IPS-18c (cell line): ENCODE results near the gene HOMER1.

Experiments
- H3K4me3 ChIP-seq: 2 replicates; pipeline ENCODE4 v1.7.0; 2013; ENCODE audit warnings: low read depth, mild to moderate bottlenecking, low read length, moderate library complexity; ENCODE audit not compliant: insufficient read depth
- H3K9me3 ChIP-seq: one replicate; pipeline ENCODE4 v1.6.1; 2013; ENCODE audit warnings: mild to moderate bottlenecking, low read length, moderate library complexity; ENCODE audit not compliant: control insufficient read depth, insufficient read depth

HOMER1 gene

DNA sequence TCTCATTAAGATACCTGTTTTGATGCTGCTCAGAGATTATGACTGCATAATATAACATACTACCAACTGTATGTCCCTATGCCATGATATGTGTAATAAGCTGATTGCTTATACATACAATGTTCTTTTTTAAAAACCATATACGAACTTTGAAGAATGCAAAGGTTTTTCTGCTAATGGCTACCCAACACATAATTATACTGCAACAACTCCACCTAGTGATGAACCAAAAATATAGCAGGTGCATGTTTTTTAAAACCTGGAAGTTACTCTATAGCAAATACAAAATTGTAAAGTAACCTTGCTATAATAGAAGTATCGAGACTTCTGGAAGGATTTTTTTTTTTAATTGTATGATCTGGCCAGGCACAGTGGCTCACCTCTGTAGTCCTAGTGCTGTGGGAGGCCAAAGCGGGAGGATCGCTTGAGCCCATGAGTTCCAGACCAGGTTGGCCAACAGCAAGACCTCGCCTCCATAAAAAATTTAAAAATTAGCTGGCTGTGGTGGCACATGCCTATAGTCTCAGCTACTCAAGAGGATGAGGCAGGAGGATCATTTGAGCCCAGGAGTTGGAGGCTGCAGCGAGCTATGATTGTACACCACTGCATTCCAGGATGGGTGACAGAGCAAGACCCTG is 49.1 kb downstream of the HOMER1 start:
- H3K9me3 ChIP-seq: no peaks in the 10 kb centered on the region
- no peak overlapping the region for H3K4me3 ChIP-seq

DNA sequence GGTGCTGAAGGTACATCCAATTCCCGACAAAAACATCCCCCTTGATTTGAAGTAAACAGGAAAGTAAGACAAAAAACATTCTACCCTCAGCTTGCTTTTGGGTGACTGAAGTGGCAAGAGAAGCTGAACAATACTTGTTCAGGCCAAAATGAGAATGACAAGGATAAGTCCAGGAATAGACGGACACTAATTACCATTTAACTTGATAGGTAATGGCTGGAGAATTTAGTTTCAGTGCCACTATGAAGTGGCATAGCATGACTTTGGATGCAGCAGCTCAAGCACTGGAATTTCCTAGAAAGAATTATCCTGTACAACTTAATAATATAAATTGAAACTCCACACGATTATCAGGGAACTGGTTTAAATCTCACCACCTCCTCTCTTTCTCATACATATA is 49.7 kb downstream of the HOMER1 start:
- H3K4me3 ChIP-seq: no peak overlapping the region
- no peaks in the 10 kb centered on the region for H3K9me3 ChIP-seq

DNA sequence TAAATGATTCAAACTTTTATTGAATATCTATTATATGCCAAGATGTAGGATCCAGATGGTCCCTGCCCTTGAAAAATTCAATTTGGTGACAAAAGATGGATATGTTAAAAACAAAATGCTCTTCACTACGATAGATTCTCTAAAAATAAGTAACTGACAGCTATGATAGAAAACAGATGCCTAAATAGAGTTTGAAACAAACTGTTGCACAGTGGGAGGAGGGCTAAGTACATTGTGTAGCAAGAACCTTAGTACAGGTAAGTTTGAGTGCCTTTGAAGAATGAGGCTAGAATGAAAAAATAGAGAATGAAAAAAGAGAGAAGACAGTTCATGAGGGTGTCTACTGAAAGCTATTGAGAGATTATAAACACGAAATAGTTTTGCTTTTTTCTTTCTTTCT is 54.3 kb downstream of the HOMER1 start:
- Histone ChIP-seq H3K4me3 (no peak overlapping the region), H3K9me3 (no peaks in the 10 kb centered on the region)

DNA sequence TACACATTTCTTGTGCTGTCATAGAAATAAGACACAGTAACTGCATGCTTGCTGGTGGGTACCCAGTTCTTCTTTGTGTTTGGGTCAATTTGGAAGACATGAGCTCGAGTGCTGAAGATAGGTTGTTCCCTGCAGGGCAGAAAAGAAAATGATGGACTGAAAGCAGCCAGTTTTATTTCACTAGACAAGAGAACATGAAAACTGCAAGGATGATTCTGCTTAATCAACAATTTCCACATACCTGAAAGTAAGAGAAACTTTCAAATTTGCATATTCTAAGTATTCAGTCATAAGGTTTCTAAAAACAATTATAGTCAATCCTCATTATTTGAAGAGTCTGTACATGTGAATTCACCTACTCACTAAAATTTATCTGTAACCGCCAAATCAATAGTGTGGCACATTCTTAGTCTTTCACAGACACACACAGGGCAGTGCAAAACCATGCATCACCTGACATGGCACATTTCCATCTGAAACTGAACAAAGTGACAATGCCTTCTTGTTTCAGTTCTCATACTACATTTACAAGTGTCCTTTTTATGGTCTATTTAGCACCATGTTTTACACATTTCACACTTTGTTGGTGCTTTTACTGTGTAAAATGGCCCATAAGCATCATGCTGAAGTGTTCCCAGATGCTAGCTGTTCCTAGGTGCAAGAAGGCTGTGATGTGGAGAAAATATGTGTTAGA is 56.9 kb downstream of the HOMER1 start:
- no peaks in the 10 kb centered on the region for H3K9me3 ChIP-seq
- H3K4me3 ChIP-seq: no peak overlapping the region

DNA sequence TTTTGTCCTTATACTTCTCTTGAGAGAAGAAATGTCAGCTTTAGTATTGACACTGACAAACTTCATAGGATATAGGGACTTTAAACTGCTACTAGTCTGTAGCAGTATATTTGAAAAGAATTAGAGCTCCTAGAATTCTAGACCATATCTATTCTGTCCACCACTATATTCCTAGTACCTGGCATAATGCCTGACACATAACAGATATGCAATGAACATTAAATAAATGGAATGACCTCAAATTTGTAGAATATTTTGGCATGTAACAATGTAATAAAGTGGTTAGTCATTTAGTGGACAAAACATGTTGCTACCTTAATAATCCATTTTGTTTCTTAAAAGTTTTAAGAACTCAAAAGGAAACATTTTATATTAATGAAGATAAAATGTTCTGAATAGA is 57.5 kb downstream of the HOMER1 start:
- Histone ChIP-seq H3K9me3 (no peaks in the 10 kb centered on the region), H3K4me3 (no peak overlapping the region)

DNA sequence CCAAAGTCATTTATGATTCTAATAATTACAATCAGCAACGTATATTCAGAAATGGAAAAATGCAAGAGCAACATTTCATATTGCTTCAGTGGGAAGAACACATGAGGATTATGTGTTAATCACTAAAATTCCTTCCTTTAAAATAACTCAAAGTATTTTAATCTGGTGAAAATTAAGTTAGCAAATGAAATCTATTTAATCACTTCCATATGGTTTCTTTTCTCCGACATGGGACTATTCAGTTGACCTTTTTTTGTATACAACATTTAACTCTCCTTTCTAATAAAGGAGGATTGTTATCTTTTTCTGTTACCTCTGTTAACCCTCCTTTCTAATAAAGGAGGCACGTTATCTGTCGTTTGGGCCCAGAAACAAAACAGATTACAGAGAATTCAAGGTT is 59.9 kb downstream of the HOMER1 start:
- no peak overlapping the region for H3K4me3 ChIP-seq
- no peaks in the 10 kb centered on the region for H3K9me3 ChIP-seq

DNA sequence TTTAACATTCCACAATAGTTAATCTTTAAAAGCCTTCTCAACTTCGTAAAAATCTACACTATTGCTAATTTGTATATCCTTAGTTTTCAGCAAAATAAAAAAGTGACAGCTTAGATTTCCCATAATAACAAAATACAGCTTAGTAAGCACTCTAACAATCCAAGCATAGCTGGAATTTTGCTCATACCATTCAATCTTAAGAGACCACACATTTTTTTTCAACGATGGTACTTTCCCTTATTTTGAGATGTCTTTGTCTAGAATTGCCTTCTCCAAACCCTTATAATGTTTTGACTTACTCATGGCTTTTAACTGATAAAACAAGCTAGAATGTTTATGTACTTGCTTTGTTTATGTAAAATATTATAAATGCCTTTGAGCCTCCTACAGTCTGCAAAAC is 65.6 kb downstream of the HOMER1 start:
- Histone ChIP-seq H3K9me3 (no peaks in the 10 kb centered on the region), H3K4me3 (no peak overlapping the region)

DNA sequence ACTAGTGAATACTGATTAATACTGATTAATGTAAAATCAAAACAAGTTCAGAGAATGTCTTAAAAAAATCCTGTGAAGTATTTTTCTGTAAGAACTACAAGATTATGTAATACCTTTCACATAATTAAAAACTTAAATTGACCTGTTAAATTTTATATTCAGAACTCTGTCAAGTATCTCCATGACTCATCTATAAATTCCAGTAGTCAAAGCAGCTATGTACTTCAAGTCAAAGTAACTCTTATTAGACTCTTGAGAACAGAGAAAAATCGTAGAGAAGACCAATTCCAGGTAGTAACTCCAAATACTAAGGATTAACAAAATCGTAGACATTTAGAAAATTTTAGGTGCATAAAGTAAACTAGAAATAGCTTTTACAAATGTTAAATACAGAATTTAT is 77.1 kb downstream of the HOMER1 start:
- Histone ChIP-seq H3K4me3 (no peak overlapping the region), H3K9me3 (no peaks in the 10 kb centered on the region)

DNA sequence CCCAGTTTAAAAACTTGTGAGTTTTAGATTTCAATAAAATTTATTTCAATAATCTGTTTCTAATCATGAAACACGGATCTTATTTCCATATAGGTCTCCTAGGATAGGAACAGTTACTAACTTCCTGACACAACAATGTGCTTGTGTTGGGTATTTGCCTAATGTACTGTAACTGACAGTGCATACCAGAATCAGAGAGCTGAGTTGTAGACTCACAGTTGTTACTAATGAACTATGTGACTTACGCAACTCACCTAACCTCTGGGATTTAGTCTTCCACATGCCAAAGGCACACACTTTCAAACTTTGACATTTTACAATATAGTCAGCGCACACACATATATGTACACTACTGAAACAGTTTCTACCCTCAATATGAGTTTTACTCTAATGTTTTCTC is 77.7 kb downstream of the HOMER1 start:
- Histone ChIP-seq H3K4me3 (no peak overlapping the region), H3K9me3 (no peaks in the 10 kb centered on the region)

DNA sequence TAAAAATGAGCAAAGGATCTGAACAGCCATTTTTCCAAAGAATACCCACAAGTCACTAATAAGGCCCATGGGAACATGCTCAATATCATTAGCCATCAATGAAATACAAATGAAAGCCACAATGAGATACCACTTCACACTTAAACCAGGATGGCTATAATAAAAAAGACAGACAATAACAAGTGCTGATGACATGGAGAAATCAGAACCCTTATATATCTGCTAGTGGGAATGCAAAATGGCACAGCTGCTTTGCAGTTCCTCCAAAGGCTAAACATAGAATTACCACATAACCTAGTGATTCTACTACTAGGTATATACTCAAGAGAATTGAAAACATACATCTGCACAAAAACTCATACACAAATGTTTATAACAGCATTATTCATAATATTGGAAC is 83.7 kb downstream of the HOMER1 start:
- Histone ChIP-seq H3K4me3 (no peak overlapping the region), H3K9me3 (no peaks in the 10 kb centered on the region)

DNA sequence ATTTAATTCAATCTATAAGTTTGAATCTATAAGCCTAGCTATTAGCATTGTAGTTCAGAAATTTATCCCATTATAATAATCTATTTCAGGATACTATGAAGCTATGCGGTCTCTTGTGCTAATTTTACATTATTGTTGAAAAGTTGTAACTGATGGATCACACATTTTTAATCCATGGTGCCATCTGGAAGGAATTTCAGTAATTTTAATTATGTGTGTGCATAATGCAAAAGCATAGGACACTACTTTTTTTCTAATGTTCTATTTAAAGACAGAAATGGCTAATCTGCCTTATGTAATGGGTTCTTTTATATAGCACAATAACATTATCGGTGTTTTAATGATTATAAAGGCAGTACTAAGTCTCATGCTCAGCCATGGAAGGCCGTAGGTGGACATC is 90.6 kb downstream of the HOMER1 start:
- H3K9me3 ChIP-seq: no peaks in the 10 kb centered on the region
- H3K4me3 ChIP-seq: no peak overlapping the region

DNA sequence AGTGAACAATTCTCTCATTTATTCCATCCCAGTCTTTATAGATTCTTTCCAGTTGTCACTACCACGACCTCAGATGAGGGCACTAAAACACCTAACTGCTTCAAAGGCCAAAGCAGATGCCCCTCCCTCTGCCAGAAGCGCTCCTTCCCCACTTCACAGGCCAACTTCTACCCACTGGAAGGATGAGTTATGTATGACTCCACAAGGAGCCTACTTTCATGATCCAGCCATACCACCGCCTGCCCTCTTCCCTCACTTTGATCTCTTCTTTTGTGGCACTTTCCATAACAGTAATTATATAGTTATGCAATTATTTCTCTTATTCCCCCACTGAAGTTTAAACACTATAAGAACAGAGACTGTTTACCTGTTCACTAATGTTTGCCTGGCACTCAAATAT is 93.7 kb downstream of the HOMER1 start:
- Histone ChIP-seq H3K4me3 (no peak overlapping the region), H3K9me3 (no peaks in the 10 kb centered on the region)

DNA sequence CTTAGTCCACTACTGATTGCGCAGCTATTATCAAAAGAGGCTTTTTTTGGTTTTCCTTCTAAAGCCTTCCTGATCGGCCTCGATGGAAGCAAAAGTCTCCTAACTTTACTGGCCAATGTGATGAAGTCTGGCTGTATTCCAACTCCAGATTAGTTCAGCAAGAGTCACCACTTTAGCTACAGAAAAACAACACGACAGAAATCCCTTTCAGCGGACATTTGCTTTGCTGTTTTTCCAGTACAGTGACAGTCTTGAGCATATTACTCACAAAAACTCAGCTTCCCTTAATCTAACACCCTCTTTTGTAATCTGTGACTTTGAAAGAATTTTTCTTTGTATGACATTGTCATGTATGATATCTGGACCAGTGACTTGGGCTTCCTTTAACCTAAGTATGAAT is 95.7 kb downstream of the HOMER1 start:
- Histone ChIP-seq H3K4me3 (no peak overlapping the region), H3K9me3 (no peaks in the 10 kb centered on the region)

DNA sequence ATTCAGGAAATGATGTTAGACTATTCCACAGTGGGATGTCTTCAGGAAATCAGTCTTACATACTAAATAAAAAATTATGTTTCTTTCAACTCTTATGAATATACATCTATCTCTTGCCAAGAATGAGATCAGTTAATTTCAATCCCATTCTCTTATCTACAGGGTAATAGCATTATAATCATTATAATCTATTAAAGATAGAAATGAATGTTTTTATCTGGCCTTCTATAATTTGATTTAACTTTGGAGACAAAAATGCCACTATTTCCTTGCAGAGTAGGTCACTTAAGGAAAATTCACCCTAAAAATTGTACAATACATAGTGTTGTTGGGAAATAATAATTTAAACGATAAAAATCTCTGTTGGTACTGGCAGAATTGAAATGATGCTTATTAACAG is 96.4 kb downstream of the HOMER1 start:
- H3K9me3 ChIP-seq: no peaks in the 10 kb centered on the region
- no peak overlapping the region for H3K4me3 ChIP-seq

DNA sequence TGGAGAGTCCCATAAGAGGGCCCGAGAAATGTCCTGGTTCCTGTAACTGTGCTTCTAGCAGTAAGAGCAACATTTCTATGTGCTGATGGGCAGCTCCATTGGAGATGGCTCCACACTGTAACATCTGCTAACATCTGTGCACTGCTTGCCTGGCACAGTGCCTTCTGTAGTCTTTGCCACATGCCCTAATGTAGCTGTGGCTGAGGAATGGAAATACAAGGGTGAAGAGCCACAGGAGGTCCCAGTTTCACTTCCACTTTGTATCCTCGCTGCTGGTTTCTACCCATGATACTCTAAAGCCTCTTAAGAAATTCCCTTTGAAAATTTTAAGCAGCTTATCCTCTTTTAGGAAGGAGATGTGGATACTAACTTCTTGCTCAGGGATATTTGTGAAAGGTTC is 97.4 kb downstream of the HOMER1 start:
- H3K9me3 ChIP-seq: no peaks in the 10 kb centered on the region
- no peak overlapping the region for H3K4me3 ChIP-seq

DNA sequence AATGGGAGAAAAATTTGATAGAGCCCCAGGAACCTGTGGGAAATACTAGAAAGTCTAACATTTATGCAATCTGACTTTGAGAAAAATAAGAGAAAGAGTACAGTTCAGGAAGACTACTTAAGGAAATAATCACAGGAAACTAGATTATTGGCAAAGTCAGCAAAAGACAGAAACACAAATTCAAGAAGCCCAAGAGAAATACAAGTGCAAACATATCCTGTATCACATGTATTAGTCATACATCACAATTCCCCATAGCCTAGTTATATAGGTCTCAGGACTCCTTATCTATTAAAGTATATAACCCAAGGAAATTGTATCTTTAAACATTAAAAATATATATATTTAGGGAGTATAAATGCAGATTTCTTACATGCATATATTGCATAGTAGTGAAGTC is 100.8 kb downstream of the HOMER1 start:
- Histone ChIP-seq H3K4me3 (no peak overlapping the region), H3K9me3 (no peaks in the 10 kb centered on the region)

DNA sequence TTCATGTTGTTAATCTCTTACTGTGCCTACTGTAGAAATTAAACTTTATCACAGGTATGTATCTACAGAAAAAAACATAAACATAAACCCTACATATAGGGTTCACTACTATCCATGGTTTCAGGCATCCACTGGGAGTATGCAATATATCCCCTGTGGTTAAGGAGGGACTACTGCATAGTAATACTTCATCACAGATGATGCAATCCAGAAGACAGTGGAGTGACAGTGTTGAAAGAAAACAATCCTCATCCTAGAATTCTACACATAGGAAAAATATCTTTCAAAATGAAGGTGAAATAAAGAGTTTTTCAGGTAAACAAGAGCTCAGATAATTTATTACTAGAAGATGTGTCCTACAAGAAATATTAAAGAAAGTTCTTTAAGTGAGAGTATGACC is 105.9 kb downstream of the HOMER1 start:
- H3K9me3 ChIP-seq: no peaks in the 10 kb centered on the region
- H3K4me3 ChIP-seq: no peak overlapping the region

DNA sequence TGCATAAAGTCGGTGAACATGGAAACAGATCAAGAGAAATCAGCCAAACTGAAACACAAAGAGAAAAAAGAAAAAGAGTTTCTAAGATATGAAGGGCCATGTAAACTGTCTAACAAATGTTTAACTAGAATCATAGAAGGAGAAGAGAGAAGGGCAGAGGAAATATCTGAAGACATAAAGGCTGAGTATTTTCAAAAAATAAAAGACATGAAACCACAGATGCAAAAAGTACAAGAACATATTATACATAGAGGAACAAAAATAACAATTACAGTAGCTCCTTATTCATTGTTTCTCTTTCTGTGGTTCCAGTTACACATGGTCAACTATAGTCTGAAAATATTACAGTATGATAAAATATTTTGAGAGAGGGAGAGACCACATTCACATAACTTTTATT is 106.3 kb downstream of the HOMER1 start:
- no peaks in the 10 kb centered on the region for H3K9me3 ChIP-seq
- H3K4me3 ChIP-seq: no peak overlapping the region

DNA sequence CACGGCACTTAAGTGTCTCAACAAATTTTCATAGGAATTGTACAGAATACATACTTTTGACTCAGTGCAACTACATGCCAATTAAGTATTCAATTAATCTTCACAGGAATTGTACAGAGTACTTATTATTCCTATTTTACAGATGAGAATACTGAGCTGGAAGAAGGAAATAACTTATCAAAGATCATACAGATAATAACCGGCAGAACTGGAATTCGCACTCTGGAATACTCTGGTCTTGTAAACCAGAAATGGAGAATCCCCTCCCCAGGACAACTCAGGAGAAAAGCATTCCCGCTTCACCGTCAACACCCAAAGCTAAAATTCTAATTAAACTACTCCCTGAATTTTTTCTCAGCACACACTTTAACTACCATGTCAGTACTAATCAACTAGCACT is 112.7 kb downstream of the HOMER1 start:
- Histone ChIP-seq H3K4me3 (no peak overlapping the region), H3K9me3 (no peaks in the 10 kb centered on the region)
